HG03108 (cell line): ENCODE measurements around the gene LMBR1L.
A peak's percentile ranks its signal among the peaks of the same experiment; 100 is the strongest.
"Not testable (repeated sequence)": the region's sequence is repeated elsewhere in the genome, so short reads cannot be mapped to it uniquely, and the experiment has no call there.

ENCODE experiments used
- ATAC-seq: cut with Tn5 transposase; IDR thresholded peaks from one replicate; pipeline ENCODE4 v1.9.1; 2021; ENCODE audit warnings: moderate library complexity; ENCODE audit not compliant: unreplicated experiment

LMBR1L gene, protein sequence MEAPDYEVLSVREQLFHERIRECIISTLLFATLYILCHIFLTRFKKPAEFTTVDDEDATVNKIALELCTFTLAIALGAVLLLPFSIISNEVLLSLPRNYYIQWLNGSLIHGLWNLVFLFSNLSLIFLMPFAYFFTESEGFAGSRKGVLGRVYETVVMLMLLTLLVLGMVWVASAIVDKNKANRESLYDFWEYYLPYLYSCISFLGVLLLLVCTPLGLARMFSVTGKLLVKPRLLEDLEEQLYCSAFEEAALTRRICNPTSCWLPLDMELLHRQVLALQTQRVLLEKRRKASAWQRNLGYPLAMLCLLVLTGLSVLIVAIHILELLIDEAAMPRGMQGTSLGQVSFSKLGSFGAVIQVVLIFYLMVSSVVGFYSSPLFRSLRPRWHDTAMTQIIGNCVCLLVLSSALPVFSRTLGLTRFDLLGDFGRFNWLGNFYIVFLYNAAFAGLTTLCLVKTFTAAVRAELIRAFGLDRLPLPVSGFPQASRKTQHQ

DNA sequence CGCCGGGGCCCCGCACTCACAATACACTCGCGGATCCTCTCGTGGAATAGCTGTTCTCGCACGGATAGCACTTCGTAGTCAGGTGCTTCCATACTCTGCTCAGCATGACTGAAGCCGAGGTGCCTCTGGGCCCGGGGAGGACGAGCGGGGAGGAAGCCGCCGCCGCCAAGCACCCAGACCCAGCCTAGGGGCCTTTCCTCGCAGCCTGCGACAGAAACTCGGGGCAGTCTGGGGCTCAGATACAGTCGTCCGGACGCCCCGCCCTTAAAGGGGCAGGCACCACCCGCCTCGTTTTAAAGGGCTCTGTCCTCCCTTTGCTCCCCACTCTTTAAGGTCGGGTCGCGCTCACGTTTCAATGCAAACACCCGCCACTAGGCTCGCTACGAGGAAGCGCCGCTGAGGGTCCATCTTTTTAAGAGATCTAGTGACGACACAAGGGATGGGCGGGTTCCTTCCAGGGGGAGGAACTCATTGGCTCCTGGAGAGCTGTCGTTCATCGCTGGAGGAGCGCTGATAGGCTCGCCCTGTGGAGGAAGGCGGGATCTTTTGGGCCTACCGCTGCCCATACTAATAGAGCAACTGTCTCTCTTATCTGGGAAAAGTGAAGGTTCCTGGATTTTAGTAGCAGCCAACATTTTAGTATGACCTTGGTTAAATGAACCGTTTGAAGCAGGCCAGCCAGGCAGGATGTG is at the start of gene LMBR1L:
TSS of gene LMBR1L (minus strand) at position 384 of the 692 bp plus-strand sequence. CDS start at position 92, 292 bp downstream.
- ATAC-seq, result peak; percentile 99

- ATAC-seq, result no peak
These were observed 49.8 kb upstream of the LMBR1L start for GRCh38 chr12:49160399-49160798.

DNA sequence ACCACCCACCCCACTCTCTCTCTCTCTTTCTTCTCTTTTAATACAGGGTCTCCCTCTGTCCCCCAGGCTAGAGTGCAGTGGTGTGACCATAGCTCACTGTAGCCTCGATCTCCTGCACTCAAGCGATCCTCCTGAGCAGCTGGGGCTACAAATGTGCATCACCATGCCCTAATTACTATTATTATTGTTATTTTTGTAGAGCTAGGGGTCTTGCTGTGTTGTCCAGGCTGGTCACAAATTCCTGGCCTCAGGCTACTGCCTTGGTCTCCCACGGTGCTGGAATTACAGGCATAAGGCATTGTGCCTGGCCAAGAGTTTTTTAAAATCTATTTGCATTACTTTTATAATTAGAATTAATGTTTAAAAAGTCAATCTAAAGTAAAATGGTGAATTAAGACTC is 43.6 kb upstream of the LMBR1L start:
- no peak for ATAC-seq

GRCh38 chr12:49147384-49147783 is 36.7 kb upstream of the LMBR1L start:
- no peak for ATAC-seq

DNA sequence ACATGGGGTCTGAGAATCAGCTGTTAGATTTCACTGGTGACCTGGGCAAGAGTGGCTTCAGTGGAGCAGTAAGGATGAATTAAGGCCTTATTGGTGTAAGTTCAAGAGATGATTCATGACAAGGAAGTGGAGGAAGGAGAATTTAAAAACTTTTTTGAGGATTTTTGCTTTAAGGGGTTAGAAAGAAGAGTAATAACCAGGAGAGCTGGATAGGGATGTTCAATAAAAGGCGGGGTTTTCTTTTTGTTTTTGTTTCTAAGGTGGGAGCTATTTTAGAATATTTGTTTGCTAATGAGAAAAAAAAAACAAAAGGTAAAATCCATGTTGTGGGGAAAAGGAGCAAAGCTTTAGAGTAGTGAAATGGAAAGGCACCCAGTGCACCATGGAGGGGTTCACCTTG is 35.8 kb upstream of the LMBR1L start:
- no peak for ATAC-seq

- no peak for ATAC-seq
These were observed 33.7 kb upstream of the LMBR1L start for GRCh38 chr12:49144384-49144783.

- ATAC-seq, result no peak
These were observed 28.4 kb upstream of the LMBR1L start for GRCh38 chr12:49138999-49139398.

GRCh38 chr12:49138587-49138986 is 27.9 kb upstream of the LMBR1L start:
- no peak for ATAC-seq

DNA sequence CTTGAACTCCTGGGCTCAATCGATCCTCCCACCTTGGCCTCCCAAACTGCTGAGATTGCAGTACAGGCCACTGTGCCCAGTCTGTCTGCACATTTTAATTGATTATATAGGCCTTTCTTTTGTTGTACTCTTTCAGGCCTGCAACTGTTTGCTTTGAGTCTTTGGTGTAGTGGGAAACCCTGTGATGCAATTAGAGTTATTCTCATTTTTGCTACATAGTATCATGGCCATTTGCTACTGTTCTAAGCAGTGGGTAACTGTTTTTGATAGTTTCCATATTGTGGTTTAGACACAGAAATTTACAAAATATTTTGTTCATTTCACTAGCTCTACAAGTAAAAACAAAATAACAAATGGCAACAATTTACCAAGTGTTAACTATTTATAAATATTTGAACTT is 26.8 kb upstream of the LMBR1L start:
- ATAC-seq, result no peak

DNA sequence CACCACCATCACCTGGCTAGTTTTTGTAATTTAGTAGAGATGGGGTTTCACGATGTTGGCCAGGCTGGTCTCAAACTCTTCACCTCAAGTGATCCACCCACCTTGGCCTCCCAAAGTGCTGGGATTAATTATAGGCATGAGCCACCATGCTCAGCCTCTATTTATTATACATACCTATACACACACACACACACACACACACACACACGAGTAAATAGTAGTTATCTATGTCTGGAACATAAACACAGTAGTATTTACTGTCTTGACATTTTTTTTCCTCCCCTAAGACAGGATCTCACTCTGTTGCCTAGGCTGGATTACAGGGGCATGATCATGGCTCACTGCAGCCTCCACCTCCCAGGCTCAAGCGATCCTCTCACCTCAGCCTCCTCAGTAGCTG is 26.4 kb upstream of the LMBR1L start:
- not testable (repeated sequence) for ATAC-seq

DNA sequence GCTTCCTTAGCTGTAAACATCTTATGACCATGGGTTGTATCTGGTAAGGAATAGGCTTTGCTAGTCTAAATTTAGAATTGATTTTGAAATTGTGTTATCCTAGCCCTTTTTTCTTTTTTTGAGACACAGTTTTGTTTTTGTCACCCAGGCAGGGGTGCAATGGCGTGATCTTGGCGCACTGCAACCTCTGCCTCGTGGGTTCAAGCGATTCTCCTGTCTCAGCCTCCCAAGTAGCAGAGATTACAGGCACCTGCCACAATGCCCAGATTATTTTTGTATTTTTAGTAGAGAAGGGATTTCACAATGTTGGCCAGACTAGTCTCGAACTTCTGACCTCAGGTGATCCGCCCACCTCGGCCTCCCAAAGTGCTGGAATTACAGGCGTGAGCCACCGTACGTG is 22.9 kb upstream of the LMBR1L start:
- ATAC-seq, result no peak

DNA sequence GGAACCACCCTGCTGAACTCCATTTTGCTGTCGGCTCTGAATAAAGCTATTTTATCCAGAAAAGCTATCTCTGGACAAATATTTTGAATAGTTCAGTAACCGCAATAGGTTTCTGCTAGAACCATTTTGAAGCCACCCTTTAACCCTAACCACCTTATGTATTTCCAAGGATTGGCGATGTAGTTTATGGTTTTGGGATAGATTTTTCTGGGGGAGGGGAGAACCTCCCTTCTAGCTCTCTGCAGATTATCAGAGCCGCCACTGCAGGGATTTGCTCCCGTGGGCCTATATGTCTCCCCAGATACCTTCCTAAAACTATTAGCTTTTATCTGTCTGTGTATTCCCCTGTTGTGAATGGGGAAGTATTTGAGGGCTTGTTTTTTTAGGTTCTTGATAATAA is 22.4 kb upstream of the LMBR1L start:
- no peak for ATAC-seq

GRCh38 chr12:49131894-49132461 is 21.3 kb upstream of the LMBR1L start:
- ATAC-seq, result peak; percentile 2

DNA sequence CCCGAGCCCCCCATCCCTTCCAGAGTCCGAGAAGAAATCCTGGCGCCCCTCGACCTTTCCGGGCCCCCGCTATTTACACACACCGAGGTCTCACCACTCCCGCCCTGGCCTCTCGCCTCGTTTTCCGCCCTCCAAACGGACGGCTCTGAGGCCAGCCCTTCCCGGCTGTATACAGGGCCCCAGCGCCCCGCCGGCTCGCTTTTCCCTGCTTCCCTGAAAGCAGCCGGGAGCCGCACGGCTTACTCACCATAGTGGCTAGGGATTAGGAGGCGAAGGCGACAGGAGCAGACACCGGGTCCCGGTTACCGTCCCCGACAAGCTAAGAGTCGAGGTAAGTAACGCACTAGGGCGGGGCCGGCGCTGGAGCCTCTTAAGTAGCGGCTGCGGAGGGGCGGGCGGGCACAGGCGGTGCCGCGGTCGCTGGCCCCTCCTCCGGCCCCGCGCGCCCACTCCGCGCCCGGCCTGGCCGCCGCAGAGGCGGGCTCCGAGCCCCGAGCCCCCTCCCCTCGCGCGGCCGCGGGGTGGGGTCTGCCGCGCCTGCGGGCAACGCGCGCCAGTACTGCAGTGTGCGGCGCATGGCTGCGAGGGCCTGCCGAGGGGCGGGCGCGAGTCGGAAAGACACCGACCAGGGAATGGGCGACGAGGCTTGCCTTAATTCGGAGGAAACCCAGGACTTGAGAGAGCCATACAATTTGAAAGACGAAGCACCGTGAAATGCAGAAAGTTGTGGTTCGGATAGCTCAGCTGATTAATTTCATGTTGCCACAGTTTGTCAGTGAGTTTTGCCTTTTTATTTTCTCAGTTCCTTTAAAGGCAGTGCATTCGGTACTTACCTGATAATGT is 20.6 kb upstream of the LMBR1L start, which contains the start of gene TUBA1B:
TSS of gene TUBA1B (minus strand) at position 345 of the 843 bp plus-strand sequence. CDS start at position 250, 95 bp downstream.
- peak; percentile 71 for ATAC-seq

GRCh38 chr12:49130151-49131050 is 19.8 kb upstream of the LMBR1L start:
- ATAC-seq, result peak; percentile 47

- ATAC-seq, result no peak
These were observed 18.9 kb upstream of the LMBR1L start for GRCh38 chr12:49129332-49130150.

DNA sequence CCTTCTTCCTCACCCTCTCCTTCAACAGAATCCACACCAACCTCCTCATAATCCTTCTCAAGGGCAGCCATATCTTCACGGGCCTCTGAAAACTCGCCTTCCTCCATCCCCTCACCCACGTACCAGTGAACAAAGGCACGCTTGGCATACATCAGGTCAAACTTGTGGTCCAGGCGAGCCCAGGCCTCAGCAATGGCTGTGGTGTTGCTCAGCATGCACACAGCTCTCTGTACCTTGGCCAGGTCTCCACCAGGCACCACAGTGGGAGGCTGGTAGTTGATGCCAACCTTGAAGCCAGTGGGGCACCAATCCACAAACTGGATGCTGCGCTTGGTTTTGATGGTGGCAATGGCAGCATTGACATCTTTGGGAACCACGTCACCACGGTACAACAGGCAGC is 17.3 kb upstream of the LMBR1L start:
- ATAC-seq, result not testable (repeated sequence)

DNA sequence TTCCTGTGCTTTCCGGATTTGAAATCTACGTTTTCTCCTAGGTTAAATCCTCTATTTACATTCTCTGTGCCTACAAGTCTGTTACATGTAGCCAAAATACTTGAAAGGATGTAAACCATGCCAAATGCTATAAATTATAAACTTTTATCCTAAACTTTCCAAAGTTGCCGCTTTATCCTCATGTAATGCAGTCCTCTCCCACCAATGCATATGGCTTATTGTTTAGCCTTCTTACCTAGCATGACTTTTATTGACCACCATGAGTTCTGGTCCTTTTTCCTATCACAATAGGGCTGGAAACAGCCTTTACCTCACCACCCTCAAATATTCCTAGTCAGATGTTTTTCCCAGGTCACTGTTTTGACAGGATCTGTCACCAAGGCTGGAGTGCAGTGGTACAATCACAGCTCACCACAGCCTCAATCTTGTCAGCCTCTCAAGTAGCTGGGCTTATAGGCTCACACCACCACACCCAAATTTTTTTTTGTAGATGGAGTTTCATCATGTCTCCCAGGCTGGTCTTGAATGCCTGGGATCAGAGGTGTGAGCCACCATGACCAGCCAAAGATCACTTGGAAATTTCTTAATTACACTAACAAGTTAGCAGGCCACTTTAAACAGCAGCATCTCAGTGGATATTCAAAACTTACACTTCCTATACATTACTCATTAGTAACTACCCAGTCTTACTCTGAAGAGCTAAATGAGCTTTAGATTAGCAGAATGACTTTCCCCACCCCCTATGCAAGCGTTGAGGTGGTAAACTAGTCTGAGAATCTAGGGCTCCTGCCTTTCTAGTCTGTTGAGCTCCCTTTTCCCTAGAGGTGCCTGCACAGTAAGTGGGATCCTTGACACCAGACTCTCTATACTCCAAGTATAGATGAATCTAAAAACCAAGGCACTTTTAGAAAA is 16.5 kb upstream of the LMBR1L start:
- no peak for ATAC-seq
